CD4-positive, alpha-beta T cell treated with Interleukin-15 for 1 hour (primary cell): Measurements from ENCODE around the gene PDZRN3.

Experiments
- DNase-seq: peaks from one replicate; pipeline ENCODE4 v3.0.0-alpha.2; 2020

Gene PDZRN3

DNA sequence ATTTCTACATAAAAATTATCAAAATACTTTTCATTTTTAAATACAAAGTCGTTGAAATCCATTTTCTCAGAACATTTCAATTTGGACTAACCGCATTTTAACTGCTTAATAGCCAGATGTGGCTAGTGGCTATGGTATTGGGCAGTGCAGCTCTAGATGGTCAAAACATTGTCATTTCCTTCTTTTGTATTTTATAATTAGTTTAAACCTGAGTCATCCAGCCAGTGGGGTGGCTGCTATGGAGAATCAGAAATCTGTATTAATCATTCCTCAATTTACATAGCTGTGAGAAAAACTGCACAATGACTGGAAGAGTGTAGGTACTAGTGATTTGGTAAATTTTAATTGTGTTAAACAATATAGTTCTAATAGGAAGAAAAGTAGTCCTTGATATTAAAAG lies 245.3 kb downstream of the PDZRN3 start:
- DNase-seq: no peak

DNA sequence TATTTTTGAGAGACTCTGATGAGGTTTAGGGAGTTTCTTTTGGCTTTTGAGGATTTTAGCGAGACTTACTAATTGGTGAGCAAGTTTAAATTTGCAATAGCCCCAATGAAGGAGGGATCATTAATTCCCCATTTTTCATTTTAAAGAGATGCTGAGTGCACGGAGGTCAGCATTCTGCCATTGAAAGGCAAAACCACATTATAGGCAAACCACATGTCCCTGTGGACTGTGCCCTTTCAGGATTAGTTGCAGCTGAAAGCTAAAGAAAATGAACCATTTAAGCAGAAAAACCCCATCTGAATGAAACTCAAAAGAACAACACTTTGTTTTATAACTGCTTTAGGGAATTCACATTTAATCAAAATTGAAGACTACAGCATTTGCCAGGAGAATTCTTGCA lies 246.5 kb downstream of the PDZRN3 start:
- no peak for DNase-seq

DNA sequence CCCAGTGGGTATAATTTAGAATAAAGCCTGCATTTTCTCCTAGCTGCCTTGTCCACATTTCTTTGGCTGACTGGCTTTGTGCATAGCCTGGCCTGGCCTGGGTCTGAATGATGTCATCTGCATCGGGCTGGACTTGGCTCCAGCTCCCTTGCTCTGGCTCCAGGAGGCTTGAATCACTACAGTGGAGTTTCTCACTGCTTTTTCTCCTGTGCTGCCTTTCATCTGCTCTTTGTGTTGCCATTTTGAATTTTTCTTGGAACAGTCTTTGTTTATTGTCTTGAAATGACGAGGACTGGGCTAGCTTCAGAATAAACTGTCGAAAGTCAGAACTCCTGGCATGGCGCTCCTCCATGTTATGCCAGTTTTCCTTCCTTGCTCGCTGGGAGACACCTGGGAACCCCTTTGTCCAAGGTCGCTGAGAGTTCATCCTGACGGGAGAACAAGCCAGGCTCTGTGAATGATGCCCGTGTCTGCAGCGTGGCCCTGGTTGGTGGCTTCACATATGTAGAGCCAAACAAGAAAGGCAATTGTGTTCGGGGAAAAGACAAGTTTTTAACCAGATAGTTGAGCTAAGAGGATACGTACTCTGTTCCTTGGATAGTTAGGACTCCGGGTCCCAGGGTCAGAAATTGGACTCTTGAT lies 258.9 kb downstream of the PDZRN3 start:
- DNase-seq: no peak

DNA sequence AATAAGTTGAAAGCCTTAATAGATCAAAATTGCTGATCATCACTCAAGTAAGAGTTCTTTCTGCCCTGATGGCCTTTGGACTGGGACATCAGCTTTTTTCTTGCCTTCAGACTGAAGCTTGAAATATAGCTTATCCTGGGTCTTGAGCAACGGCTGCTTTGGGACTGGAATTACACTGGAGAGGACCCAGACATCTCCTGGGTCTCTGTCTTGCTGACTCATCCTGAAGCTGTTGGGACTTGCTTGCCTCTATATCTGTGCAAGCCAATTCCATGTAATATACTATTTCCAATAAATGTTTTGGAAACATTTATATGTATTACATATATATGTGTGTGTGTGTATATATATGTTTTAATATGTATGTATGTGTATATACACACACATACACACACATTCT lies 260.2 kb downstream of the PDZRN3 start:
- no peak for DNase-seq

DNA sequence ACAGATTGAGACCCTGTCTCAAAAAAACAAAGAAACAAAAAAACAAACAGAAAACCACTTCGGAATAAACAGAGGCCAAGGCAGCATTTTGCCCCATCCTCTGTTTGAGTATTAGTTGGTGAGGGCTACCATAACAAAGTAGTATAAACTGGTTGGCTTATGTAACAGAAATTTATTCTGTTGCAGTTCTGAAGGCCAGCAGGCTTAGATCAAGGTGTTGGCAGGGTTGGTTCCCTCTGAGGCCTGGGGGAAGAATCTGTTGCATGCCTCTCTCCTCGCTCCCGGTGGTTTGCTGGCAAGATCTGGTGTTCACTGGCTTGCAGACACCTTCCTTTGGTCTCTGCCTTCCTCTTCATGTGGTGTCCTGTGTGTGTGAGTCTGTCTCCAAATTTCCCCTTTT lies 261.6 kb downstream of the PDZRN3 start:
- no peak for DNase-seq

DNA sequence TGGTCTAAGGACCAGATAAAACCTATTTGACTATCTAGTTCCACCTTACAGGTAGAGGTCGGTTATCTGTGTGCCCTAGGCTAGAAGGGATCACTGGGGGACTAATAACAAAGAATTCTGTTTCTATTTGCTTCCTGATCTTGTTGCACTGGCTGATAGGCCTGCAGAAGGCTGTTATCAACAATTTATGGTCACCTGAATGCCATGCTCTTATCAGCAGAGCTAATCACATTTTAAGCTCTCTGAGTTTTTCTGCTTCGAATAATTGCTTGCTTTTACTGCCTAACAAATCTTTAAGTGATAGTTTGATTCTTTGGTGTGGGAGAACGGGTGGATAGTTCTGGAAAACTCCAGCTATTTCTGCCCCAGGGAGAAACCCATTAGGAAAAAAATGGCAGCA lies 263.1 kb downstream of the PDZRN3 start:
- no peak for DNase-seq

DNA sequence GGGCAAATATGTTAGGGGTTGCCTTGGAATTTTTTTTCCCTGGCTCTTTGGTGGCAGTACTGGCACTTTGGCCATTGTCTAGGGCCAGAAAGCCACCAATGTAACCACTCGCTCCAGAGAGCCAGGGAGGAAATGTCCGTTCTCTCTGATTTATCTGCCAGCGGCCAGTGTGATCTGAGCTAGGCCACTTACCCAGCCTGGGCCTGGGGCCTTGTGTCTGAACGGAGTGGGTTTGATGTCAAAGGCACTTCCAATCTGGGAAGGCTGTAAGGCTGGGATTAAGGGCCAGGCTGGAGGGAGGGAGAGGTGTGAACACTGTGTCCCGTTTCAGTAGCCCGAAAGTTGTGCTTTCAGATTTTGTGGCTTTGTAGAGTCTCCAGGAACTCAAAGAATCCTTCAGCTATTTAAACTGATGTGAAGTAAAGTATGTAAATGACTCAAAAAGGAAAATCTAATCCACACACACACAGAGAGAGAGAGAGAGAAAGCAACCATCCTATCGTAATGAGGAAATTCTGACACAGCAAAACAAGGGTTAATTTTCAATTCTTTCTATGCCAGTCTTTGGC lies 271.0 kb downstream of the PDZRN3 start:
- no peak for DNase-seq

DNA sequence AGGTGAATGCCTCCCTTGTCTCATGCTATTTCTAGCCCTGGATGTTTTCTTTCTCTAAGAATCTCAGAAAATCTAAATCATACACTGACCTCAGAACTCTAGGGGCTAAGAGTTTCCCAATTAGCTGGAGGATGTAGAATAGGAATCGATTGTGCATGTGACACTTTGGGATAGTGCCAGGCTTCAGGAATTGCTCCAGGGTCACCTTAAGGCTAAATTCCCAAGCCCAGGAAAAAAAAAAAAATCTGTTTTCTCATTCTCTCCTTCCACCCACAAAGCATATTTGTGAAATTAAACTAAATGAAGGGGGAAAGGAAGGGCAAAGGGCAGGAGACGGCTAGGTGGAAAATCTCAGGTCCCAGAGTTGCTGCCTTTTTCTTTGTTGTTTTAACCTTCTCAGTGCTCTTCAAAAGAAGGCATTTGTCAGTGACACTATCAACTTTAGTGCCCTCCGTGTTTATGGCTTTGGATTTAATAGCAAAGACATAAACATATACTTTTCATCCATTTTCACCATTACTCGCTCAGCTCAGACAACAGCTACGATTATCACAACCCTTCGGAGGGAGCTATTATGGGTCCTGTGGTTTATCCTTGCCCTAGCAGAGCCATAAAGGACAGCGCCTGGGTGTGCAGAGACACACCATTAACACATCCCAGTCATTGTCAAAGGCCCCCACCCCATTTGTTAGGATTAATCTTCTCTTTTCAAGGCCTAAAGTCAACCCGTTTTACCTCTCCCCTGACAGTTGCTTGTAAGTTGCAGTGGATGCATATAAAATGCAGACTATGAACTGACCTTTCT lies 271.7 kb downstream of the PDZRN3 start:
- DNase-seq: no peak

DNA sequence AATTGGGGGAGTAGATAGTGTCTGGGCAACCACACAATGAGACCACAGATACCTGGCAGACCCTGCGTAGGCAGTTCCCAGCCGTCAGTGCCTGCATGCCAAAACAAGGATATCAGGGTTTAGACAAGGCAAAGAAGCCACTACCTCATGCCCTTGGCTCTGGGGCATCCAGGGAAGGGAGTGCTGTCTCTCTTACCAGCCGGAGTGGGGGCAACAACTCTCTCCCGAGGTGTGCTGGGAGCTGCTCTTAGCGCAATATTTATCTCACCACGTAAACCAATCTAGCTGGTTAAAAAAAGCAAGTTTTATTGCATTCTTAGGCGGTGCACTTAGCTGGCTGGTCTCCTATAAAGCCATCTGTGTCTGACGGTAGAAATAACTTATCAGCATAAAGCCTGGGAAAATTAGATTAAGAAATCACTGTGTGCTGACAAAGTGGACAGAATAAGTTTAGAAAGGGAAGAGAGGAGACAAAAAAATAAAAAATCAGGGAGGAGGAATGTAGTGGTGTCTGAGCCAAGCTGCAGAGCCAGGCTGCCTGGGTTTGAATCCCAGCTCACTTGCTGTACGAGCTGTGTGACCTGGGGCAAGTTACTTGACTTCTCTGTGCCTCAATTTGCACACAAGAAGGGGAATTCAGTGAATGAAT lies 273.2 kb downstream of the PDZRN3 start:
- no peak for DNase-seq

DNA sequence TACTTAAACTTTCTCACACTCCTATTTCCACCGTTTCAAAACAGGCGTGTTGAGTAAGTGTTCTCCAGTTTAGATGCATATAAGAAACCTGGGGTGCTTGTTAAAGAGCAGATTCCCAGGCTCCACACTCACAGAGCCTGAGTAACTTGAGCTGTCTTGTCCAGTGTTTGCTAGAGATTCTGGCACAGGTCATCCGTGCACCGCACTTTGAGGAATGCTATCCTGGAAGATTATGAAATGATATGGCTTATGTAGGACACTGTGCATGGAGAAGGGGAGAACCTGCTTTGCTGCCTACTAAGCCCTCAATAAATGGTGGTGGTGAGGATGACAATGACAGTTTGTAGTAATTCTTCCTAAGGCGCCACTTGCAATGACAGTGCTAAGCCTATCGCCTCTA lies 273.7 kb downstream of the PDZRN3 start:
- DNase-seq: no peak

DNA sequence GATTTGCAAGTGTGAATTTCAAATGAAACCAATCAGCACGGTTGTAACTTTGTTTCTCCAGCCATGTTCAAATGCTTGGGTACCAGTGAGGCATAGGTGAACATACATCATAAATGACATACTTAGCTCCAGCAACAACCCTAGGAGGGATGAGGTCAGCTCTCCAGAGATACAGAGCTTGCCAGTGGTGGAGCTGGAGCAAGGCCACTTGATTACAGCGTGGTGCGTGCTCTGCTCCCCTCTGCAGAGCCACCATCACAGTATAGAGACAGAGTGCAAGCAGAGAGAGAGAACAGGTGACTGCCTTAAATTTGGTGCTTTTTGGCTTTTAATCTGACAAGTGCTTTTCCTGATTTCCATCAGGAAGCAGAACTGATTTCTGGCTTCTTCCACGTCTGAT lies 275.1 kb downstream of the PDZRN3 start:
- DNase-seq: no peak

DNA sequence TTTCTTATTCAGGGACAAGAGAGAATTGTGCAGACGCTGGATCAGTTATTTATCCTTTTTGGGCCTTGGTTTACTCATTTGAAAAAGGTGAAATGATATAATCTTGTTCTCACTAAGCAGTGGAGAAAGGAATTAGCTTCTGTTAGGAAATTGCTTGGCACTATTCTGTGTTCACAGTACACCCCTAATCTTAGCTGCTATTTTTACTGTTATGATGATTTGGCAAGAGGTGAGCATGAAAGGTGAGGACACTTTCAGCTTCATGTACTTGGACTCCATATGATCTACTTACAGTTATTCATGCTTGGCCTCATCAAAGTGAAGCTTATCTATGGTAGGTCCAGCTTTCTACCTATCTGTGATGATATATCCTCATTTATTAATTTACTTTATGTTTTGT lies 282.7 kb downstream of the PDZRN3 start:
- no peak for DNase-seq

DNA sequence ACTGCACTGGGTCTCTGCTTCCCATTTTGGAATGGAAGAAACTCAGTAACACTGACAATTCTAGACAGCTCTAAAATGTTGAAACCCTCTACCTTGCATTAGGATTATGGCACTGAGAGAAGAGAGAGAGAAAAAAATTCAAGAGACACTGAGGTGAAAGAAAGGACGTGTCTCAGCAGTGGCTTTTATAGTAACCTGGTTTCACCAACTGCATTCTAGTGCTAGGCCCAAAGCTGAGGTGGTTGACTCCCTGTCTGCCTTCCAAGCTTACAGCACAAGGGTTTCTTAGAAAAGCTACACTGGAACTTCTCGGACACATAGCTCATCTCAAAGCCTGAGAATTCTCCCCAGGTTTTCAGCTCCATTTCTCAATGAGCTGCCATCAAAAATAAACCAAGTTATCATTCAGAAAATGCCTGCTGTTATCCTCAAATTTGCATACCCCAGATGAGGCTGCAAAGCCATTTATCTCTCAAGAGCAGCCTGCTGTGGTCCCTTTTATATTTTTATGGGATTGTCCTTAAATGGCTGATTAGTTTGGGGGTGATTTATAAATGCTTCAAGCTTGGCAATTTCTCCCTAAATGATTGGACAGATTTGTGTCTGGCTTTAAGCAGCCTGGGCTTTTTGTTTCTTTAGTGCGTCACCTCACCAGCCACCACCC lies 283.3 kb downstream of the PDZRN3 start:
- DNase-seq: no peak

DNA sequence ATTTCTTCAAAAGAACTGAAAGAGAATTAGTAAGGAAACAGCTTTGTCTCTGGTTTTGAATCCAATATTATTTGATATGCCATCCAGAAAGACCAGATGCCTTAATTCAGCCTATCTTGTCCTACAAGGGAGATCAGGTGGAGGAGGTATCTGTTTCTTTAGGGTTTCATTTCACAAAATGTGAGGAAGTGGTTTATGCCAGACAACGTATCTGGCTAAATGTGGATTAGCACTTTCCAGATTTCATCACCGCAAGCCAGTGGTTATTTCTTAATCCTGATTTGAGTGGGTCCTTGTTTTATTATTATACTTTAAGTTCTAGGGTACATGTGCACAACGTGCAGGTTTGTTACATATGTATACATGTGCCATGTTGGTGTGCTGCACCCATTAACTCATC lies 292.2 kb downstream of the PDZRN3 start:
- no peak for DNase-seq
